SH-SY5Y (cell line): ENCODE measurements around the gene SLK.

ENCODE experiments used
- GATA2 ChIP-seq: IDR thresholded peaks from 2 replicates; pipeline ENCODE4 v1.6.1; 2011; ENCODE audit warnings: mild to moderate bottlenecking, low read depth, low read length
- GATA3 ChIP-seq: IDR thresholded peaks from 2 replicates; pipeline ENCODE4 v1.6.1; 2011; ENCODE audit warnings: low read depth, mild to moderate bottlenecking, low read length, moderate library complexity

The SLK gene

GRCh38 chr10:103991393-103992128 is 24.6 kb downstream of the SLK start:
- no peak for TF ChIP-seq GATA2
- TF ChIP-seq GATA3: no peak

GRCh38 chr10:103995134-103995533 is 28.2 kb downstream of the SLK start:
- TF ChIP-seq GATA2: no peak
- TF ChIP-seq GATA3: no peak

GRCh38 chr10:103998805-103999204 is 31.9 kb downstream of the SLK start:
- TF ChIP-seq GATA3 (no peak), GATA2 (no peak)

- TF ChIP-seq GATA3: no peak
- TF ChIP-seq GATA2: no peak
Measured at GRCh38 chr10:104002911-104003310, 36.0 kb downstream of the SLK start.

DNA sequence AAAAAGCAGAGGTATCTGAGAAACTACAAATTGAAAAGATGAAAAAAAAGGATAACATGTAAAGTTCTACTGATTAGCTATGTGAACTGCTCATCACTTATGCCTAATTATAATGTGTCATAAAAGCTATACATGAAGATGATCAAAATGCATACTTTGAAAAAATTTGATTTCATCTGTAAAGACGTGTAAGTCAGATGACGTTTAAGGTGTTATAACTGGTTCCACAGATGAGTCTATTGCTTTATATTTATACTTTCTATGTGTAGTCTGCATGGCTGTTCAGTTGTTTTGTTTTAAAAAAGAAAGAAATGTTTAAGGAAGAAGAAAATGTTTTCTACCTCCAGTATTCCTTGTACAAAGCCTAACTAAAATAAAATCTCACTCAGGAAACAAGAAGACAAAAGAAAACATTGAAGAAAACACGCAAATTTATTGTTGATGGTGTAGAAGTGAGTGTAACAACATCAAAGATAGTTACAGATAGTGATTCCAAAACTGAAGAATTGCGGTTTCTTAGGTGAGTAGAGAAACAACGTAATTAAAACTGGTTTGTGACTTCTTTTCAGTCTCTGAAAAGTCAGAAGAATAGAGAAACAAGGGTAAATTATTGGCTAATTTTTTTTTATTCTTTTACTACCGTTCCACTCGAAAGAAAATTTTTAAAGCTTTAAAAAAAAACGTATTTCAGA is 38.4 kb downstream of the SLK start:
- TF ChIP-seq GATA3 (no peak), GATA2 (no peak)

- TF ChIP-seq GATA2: no peak
- TF ChIP-seq GATA3: no peak
Measured at GRCh38 chr10:104011904-104012303, 45.0 kb downstream of the SLK start.

DNA sequence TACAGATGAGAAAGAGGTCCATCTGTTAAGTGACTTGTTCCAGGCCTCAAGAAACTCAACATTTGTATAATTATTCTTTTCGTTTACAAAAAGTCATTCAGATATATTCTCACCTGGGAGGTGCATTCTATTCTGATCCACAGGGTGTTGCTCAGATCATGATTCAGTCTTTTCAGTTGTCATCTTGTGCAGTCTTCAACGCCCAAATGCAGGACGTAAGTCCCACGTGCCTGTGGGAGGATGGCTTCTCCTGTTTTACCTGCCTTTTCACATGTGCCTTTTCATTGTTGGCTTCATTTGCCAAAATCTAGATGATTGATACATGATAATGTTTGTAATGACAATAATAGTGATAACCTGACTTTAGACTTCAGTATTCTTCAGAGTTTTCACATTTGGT is 46.5 kb downstream of the SLK start:
- no peak for TF ChIP-seq GATA2
- TF ChIP-seq GATA3: no peak

GRCh38 chr10:104014176-104014575 is 47.2 kb downstream of the SLK start:
- TF ChIP-seq GATA3 (no peak), GATA2 (no peak)

GRCh38 chr10:104016661-104017060 is 49.7 kb downstream of the SLK start:
- TF ChIP-seq GATA2 (no peak), GATA3 (no peak)

GRCh38 chr10:104018471-104018870 is 51.5 kb downstream of the SLK start:
- TF ChIP-seq GATA3 (no peak), GATA2 (no peak)

GRCh38 chr10:104020020-104020419 is 53.1 kb downstream of the SLK start:
- TF ChIP-seq GATA2: no peak
- TF ChIP-seq GATA3: no peak

- TF ChIP-seq GATA2 (no peak), GATA3 (no peak)
Measured at GRCh38 chr10:104021246-104021645, 54.3 kb downstream of the SLK start.

DNA sequence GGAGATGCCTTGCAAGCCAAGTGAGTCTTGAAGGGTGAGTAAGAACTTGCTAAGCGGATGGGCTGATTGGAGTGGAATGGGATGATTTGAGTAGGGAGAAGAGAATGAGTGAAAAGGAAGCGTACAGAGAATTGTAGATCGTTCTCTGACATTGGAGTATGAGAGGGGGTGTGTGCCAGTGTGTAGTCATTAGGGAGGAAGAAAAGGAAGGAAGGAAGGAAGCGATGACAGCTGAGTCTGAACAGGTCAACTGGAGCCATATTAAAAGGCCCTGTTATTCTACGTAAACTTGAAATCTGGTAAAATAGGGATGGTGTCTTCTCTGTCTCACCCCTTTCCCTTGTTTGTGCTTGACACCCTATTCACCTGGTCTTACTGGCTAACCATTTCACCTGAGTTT is 55.1 kb downstream of the SLK start:
- TF ChIP-seq GATA3 (no peak), GATA2 (no peak)

GRCh38 chr10:104025524-104025923 is 58.6 kb downstream of the SLK start:
- TF ChIP-seq GATA2: no peak
- TF ChIP-seq GATA3: no peak

DNA sequence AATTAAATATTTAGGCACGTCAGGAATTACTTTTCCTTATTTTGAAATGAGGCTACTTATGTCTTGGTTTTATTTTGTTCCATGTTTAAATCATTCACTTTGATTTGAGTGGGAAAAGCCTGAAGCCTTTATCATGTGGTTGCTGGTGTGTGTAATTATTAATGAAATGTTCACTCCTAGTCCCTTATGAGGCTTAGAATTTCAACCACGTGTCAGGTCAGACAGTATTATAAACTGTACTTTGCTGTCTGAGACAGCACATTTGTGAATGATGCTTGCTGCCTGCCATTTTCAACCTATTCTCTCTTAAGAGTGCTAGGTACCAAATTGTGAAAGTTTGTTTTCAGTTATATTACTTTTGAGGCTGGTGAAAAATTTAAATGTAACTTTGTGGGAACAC is 59.8 kb downstream of the SLK start:
- TF ChIP-seq GATA3 (no peak), GATA2 (no peak)

GRCh38 chr10:104028146-104028545 is 61.2 kb downstream of the SLK start:
- TF ChIP-seq GATA3: no peak
- TF ChIP-seq GATA2: no peak

DNA sequence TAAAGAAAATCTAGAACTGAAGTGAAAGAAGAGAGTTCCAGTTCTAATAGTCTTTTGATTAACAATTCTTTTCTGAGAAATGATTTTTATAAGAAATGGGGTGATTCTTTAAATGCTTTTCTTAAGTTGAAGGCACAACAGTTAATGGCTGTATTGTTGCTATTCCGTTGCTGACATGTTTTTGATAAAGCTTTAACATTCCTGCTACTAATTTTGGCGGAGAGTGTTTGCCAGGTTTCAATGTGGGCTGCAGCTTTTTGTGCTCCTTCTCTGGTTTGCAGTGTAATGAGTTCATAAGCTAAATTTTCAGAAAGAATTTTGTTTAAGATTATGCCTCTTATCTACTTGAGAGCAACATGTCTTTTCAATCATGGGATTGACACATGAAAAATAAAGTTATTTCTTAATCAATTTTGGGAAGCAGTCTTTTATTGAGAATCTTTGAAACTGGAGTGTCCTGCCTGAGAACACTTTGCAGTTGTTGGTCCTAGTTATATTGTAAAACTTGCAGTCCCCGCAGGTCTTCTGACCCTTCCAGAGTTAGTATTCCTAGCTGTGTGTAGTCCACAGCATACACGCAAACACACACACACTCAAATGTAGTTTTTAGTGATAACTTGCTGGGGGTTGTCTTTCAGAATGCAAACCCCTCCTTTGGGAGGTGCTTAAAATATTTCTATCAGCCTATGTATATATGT is 62.0 kb downstream of the SLK start:
- TF ChIP-seq GATA3: no peak
- TF ChIP-seq GATA2: no peak
